ENCODE results near the gene PCBP3.

GRCh38 chr21:45855248-45855811 is 211.8 kb downstream of the PCBP3 start:
- TF ChIP-seq, protein P1, sequence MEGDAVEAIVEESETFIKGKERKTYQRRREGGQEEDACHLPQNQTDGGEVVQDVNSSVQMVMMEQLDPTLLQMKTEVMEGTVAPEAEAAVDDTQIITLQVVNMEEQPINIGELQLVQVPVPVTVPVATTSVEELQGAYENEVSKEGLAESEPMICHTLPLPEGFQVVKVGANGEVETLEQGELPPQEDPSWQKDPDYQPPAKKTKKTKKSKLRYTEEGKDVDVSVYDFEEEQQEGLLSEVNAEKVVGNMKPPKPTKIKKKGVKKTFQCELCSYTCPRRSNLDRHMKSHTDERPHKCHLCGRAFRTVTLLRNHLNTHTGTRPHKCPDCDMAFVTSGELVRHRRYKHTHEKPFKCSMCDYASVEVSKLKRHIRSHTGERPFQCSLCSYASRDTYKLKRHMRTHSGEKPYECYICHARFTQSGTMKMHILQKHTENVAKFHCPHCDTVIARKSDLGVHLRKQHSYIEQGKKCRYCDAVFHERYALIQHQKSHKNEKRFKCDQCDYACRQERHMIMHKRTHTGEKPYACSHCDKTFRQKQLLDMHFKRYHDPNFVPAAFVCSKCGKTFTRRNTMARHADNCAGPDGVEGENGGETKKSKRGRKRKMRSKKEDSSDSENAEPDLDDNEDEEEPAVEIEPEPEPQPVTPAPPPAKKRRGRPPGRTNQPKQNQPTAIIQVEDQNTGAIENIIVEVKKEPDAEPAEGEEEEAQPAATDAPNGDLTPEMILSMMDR (IDR thresholded peaks at IDR 0.05): no peak
- TF ChIP-seq ZFX (IDR thresholded peaks at IDR 0.05; ENCODE audit: borderline replicate concordance): no peak

Measured in 22Rv1 (cell line).